Measurements from ENCODE around the gene CEP135. TPM values are rescaled to one million over a fixed set of nuclear protein-coding genes. Genes with fewer than 3 reads are reported as not detected.

CEP135 gene
- polyA plus RNA-seq, 1 donor from 2014 or later: 5.2 TPM

DNA sequence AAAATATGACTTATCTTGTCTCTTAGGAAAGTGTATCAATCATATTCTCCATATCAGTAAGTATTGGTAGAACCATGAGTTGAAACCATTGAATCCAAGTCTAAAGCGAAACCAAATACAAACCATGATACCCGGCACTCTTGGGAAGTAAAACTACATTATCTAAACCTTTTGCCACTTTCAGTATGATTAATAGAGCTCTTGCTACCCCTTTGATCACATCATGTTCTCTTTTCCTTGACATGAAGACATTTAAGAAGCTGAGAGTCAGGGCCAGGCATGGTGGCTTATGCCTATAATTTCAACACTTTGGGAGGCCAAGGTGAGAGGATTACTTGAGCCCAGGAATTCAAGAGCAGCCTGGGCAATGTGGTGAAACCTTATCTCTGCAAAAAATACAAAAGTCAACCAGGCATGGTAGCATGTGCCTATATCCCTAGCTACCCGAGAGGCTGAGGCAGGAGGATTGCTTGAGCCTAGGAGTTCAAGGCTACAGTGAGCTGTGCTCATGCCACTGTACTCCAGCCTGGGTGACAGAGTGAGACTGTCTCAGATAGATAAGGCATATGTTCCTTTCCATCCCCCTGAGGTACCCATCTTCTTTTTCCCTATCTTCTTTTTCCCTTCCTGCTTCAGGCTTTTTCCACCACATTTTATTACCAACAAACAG is 45.4 kb downstream of the CEP135 start:
- H3K4me2 ChIP-seq (ENCODE audit: low read length): no peak overlapping the region
- H3K27ac ChIP-seq (ENCODE audit: low read length): no peak overlapping the region
- H3K27me3 ChIP-seq (ENCODE audit: insufficient read depth, low read depth, low read length): no peaks in the 10 kb centered on the region
- no peak overlapping the region for H3K4me3 ChIP-seq (ENCODE audit: low read length)
- TF ChIP-seq RAD21 (conservative IDR thresholded peaks at IDR 0.05) (no peak), SMC3 (conservative IDR thresholded peaks at IDR 0.05; ENCODE audit: poor library complexity) (no peak), POLR2AphosphoS5 (IDR thresholded peaks at IDR 0.05) (no peak), EZH2 (IDR thresholded peaks at IDR 0.05; ENCODE audit: borderline replicate concordance, insufficient read depth, low read length, poor library complexity, severe bottlenecking) (no peak), TAF1 (IDR thresholded peaks at IDR 0.05; ENCODE audit: low read depth) (no peak), EP300 (conservative IDR thresholded peaks at IDR 0.05; ENCODE audit: poor library complexity, severe bottlenecking) (no peak), MXI1 (conservative IDR thresholded peaks at IDR 0.05; ENCODE audit: poor library complexity, severe bottlenecking) (no peak)
- TF ChIP-seq, protein P1, sequence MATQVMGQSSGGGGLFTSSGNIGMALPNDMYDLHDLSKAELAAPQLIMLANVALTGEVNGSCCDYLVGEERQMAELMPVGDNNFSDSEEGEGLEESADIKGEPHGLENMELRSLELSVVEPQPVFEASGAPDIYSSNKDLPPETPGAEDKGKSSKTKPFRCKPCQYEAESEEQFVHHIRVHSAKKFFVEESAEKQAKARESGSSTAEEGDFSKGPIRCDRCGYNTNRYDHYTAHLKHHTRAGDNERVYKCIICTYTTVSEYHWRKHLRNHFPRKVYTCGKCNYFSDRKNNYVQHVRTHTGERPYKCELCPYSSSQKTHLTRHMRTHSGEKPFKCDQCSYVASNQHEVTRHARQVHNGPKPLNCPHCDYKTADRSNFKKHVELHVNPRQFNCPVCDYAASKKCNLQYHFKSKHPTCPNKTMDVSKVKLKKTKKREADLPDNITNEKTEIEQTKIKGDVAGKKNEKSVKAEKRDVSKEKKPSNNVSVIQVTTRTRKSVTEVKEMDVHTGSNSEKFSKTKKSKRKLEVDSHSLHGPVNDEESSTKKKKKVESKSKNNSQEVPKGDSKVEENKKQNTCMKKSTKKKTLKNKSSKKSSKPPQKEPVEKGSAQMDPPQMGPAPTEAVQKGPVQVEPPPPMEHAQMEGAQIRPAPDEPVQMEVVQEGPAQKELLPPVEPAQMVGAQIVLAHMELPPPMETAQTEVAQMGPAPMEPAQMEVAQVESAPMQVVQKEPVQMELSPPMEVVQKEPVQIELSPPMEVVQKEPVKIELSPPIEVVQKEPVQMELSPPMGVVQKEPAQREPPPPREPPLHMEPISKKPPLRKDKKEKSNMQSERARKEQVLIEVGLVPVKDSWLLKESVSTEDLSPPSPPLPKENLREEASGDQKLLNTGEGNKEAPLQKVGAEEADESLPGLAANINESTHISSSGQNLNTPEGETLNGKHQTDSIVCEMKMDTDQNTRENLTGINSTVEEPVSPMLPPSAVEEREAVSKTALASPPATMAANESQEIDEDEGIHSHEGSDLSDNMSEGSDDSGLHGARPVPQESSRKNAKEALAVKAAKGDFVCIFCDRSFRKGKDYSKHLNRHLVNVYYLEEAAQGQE (IDR thresholded peaks at IDR 0.05; ENCODE audit: borderline replicate concordance): no peak
- TF ChIP-seq, protein P2, sequence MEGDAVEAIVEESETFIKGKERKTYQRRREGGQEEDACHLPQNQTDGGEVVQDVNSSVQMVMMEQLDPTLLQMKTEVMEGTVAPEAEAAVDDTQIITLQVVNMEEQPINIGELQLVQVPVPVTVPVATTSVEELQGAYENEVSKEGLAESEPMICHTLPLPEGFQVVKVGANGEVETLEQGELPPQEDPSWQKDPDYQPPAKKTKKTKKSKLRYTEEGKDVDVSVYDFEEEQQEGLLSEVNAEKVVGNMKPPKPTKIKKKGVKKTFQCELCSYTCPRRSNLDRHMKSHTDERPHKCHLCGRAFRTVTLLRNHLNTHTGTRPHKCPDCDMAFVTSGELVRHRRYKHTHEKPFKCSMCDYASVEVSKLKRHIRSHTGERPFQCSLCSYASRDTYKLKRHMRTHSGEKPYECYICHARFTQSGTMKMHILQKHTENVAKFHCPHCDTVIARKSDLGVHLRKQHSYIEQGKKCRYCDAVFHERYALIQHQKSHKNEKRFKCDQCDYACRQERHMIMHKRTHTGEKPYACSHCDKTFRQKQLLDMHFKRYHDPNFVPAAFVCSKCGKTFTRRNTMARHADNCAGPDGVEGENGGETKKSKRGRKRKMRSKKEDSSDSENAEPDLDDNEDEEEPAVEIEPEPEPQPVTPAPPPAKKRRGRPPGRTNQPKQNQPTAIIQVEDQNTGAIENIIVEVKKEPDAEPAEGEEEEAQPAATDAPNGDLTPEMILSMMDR (IDR thresholded peaks at IDR 0.05; ENCODE audit: poor library complexity, severe bottlenecking): no peak
- H3K9me2 ChIP-seq (ENCODE audit: insufficient read depth, low read length): no peaks in the 10 kb centered on the region
- no peaks in the 10 kb centered on the region for H3F3A ChIP-seq (ENCODE audit: insufficient read depth, low read length, poor library complexity, severe bottlenecking)
- no peak overlapping the region for H2AFZ ChIP-seq (ENCODE audit: low read depth, low read length)
- H3K79me2 ChIP-seq (replicated peaks; ENCODE audit: insufficient read depth, low read length): no peaks in the 10 kb centered on the region
- no peaks in the 10 kb centered on the region for H4K20me1 ChIP-seq (ENCODE audit: insufficient read depth)
- no peaks in the 10 kb centered on the region for H3K9me3 ChIP-seq (ENCODE audit: low read length)
- no peak overlapping the region for H3K9ac ChIP-seq (ENCODE audit: low read length)
- no peaks in the 10 kb centered on the region for H3K36me3 ChIP-seq (ENCODE audit: insufficient read depth, low read length)

DNA sequence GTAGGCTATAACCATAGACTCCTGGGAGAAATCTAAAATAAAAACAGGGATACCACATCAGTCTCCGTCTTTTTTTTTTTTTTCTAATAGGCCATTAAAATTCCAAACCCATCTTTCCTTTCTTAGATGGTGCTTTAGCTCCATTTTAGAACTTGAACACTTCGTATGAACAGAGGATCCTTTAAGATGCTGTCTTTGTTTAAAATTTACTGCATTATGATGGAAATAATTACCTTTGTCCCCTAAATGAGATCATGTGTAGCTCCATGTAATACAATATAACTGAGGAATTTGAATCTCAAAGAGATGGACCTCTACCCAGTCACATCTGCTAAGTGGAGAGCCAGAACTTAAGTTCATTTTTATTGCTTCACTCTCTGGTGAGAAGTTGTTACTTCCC is 47.9 kb downstream of the CEP135 start:
- H3K27ac ChIP-seq (ENCODE audit: low read length): no peak overlapping the region
- H3K4me2 ChIP-seq (ENCODE audit: low read length): no peak overlapping the region
- H3F3A ChIP-seq (ENCODE audit: insufficient read depth, low read length, poor library complexity, severe bottlenecking): no peaks in the 10 kb centered on the region
- no peaks in the 10 kb centered on the region for H3K9me2 ChIP-seq (ENCODE audit: insufficient read depth, low read length)
- no peaks in the 10 kb centered on the region for H3K36me3 ChIP-seq (ENCODE audit: insufficient read depth, low read length)
- TF ChIP-seq MXI1 (conservative IDR thresholded peaks at IDR 0.05; ENCODE audit: poor library complexity, severe bottlenecking): no peak
- no peak for TF ChIP-seq SMC3 (conservative IDR thresholded peaks at IDR 0.05; ENCODE audit: poor library complexity)
- TF ChIP-seq, protein P2 (IDR thresholded peaks at IDR 0.05; ENCODE audit: poor library complexity, severe bottlenecking): no peak
- TF ChIP-seq POLR2AphosphoS5 (IDR thresholded peaks at IDR 0.05): no peak
- no peak for TF ChIP-seq EZH2 (IDR thresholded peaks at IDR 0.05; ENCODE audit: borderline replicate concordance, insufficient read depth, low read length, poor library complexity, severe bottlenecking)
- TF ChIP-seq, protein P1 (IDR thresholded peaks at IDR 0.05; ENCODE audit: borderline replicate concordance): no peak
- no peak for TF ChIP-seq TAF1 (IDR thresholded peaks at IDR 0.05; ENCODE audit: low read depth)
- TF ChIP-seq EP300 (conservative IDR thresholded peaks at IDR 0.05; ENCODE audit: poor library complexity, severe bottlenecking): no peak
- TF ChIP-seq RAD21 (conservative IDR thresholded peaks at IDR 0.05): no peak
- no peaks in the 10 kb centered on the region for H4K20me1 ChIP-seq (ENCODE audit: insufficient read depth)
- no peaks in the 10 kb centered on the region for H3K79me2 ChIP-seq (replicated peaks; ENCODE audit: insufficient read depth, low read length)
- no peaks in the 10 kb centered on the region for H3K9me3 ChIP-seq (ENCODE audit: low read length)
- no peak overlapping the region for H3K9ac ChIP-seq (ENCODE audit: low read length)
- H3K4me3 ChIP-seq (ENCODE audit: low read length): no peak overlapping the region
- H3K27me3 ChIP-seq (ENCODE audit: insufficient read depth, low read depth, low read length): no peaks in the 10 kb centered on the region
- H2AFZ ChIP-seq (ENCODE audit: low read depth, low read length): no peak overlapping the region
